ENCODE results near the gene PDIK1L. TPM values are rescaled to one million over a fixed set of nuclear protein-coding genes. Genes with fewer than 3 reads are reported as not detected.

Gene PDIK1L
- total RNA-seq, 1 donor from 2014 or later: 8.2 TPM

DNA sequence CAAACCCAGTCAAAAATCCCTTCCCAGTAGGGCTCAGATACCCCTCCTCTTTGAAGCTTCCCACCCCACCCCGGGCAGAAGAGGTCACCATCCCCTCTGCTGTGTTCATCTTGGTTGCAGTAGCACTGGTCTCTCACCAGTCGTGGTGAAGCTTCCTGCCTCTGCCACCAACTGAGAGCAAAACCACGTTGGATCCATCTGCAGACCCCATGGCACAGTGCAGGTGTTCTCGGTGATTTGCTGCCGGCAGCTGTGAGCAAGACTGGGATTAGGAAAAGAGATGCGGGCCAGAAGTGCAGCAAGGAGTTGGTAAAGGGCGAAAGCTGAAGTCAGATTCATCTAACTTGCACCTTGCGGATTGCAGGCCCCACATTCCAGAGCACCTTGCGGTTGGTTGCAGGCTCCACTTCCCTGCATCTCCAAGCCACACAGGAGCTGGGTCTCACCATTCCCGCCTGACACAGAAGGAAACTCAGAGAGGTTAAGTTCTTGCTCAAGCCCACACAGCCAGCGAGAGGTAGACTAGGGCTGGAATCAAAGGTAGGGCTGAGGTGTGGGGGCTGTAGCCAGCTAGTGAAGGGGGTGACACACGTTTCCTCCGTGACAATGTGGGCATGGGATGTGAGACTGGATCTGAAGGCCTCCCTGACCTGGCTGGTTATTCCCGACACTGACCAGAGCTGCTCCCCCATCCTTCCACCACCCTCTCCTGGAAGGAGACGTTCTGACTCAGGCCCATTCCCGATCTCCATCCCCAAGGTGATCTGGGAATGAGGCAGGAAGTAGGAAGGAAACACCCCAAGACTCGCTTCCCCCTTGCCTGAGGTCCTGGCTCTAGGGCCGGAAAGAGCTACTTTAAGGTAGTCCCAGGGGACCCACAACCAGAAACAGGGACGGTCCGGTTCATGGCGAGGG is 44.0 kb downstream of the PDIK1L start:
- peak; percentile 22 for ATAC-seq

DNA sequence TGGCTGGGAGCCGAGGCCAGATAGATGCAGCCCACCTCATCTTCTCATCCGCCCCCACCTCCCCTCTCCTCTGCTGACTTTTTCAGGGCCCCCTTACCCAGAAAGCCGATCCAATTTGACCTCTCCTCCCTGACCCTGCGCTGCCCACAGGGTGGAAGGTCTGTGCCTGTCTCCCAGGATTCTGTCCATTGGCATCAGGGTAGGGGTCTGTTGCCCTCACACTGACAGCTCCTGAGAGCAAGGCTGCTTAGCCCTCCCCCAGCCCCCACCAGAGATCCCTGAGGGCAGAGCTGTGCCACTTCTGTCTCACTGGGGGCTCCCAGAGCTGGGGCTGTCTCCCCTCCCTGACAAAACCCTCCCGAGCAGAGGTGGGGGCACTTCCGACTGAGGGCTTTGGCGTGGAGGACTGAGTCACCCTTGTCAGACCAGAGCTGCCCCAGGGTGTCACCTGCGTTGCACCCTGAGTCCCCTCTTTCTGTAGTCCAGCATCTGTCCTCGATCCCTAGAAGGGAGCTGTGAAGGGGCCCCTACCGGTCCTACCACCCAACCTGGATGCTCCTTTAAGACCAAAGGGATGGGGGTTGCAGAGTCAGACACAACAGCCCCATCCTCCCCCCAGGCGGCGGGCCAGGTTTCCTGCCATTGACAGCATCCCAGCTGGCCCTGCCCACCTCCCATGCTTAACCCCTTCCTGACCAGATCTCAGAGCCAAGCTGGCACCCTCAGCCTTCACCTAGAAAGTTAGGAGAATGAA is 44.8 kb downstream of the PDIK1L start:
- ATAC-seq: no peak

DNA sequence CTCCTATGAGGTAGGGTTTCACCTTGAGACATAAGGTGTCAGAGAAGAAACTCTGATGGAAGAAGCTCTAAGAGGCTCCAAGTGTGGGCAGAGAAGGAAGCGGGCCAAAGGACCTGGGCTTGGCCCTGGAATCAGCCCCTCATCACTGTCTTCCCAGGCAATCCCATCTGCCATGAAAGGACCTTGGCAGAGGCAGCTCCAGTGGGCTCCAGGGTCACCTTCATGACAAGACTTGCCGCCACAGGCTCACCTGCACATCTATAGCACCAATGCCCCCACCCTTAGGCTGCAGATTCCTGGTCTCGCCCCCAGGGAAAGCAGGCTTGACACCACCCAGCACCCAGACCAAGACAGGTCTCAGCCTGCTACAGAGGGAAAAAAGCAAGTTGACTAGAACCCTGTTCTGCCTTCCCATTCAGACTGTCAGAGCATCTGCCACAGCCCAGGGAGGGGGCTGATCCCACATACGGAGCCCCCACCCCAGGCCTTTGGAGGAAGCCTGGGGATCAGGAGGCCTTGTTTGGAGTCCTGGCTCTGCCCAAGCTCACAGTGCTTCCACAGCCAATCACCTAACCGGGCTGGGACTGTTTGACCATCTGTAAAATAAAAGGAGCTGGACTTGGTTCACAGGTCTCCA is 46.8 kb downstream of the PDIK1L start:
- ATAC-seq: no peak

DNA sequence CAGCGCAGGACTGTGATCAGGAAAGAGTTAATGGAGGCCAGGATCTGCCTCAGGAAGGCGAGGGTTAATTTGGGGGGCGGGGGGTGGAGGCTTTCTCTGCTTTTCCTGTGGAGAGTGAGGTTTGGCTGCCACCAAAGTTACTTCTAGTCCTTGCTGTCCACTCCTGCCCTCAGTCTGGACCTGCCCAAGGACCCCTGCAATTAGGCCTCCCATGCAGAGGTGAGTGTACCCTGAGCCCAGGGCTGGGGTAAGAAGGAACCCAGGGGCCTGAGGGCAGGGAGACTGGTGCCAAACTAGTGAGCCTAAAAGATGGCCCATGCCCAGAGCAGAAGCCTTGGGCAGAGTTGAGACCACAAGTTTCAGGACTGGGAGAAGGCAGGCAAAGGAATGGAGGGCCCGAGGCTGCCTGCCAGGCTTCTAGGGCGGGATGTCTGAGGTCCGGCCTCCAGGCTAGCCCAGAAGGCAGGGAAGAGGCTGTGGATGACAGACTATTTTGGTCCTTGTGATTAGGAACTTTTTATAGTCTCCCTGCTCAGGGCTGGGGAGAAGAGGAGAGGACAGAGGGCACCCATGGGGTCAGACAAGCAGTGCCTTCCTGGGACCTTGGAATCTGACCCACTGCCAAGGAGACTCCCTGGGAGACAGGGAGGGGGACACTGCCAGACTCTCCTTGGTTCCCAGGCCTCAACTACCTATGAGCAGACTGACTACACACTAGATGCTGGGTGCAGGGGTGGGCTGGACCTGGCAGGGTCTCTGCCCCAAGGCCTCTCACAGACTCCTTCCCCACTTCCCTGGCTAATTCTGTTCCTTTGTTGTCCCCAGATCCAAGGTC is 47.5 kb downstream of the PDIK1L start, which contains the start of gene FAM110D:
TSS of gene FAM110D (plus strand) at position 172 of the 835 bp plus-strand sequence. CDS start 2,213 bp downstream, outside the sequence.
- ATAC-seq: no peak

DNA sequence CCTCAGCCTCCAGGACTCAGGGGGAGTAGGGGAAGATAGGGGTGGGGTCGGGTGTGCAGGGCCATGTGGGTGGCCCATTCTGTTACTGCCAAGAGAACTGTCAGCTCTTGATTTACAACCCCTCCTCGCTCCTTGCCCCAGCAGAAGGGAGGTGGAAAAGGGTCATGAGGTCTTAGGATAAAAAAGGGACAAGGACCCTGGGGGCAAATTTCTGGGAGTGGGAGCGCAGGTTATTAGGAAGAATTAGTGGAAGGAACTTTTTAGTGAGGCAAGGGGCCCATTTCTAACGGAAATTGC is 48.1 kb downstream of the PDIK1L start:
- no peak for ATAC-seq

DNA sequence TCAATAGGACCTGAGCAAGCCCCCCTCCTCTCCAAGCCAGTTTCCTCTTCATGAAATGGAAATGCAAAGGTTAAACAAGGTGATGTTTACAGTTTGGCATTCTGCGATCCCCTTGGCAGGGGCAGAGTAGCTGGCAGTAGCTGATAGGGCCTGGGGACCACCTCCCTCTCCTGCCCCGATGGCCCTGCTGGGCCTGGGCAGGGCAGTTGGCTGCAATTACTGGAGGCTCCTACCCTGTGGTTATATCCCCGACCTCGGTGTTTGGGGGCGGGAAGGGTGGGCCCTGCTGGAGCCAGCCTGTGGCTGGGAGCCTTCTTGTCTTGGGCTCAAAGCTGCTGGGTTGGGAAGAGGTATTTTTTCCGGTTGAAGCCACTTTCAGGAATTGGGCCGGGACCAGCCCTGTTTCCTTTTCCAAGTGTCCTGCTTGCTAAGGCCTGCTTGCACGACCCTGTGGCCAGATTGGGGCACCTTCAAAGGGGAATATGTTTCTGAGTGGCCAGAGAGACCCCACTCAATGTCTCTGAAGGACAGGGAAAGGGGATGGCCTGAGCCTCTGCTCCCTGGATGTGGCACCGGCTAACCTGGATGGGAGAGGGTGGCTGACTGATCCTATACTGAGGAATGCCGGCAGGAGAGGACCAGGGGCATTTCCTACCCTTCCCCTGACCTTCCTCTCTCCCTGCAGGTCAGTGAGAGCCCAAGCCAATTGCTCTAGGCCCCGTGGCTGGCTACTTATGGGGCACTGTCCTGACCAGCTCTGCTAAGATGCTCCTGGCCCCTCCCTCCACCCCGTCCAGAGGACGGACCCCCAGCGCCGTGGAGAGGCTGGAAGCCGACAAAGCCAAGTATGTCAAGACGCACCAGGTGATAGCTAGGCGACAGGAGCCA is 49.1 kb downstream of the PDIK1L start:
- no peak for ATAC-seq

DNA sequence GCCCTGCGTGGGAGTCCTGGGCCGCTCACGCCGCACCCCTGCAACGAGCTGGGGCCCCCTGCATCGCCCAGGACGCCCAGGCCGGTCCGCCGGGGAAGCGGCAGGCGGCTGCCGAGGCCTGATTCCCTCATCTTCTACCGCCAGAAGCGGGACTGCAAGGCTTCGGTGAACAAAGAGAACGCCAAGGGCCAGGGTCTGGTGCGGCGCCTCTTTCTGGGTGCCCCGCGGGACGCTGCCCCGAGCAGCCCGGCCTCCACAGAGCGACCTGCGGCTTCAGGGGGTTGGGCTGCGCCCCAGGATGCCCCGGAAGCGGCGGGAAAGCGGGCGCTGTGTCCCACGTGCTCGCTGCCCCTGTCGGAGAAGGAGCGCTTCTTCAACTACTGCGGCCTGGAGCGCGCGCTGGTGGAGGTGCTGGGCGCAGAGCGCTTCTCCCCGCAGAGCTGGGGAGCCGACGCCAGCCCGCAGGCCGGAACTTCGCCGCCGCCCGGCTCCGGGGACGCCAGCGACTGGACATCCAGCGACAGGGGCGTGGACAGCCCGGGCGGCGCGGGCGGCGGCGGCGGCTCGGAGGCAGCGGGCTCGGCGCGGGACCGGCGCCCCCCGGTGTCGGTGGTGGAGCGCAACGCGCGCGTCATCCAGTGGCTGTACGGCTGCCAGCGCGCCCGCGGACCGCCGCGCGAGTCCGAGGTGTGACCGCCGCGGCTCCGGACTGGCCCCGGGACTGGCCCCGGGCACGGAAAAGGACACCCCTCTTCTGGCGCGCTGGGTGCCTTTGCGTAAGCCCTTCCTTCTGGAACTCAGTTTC is 50.0 kb downstream of the PDIK1L start:
- peak; percentile 36 for ATAC-seq

DNA sequence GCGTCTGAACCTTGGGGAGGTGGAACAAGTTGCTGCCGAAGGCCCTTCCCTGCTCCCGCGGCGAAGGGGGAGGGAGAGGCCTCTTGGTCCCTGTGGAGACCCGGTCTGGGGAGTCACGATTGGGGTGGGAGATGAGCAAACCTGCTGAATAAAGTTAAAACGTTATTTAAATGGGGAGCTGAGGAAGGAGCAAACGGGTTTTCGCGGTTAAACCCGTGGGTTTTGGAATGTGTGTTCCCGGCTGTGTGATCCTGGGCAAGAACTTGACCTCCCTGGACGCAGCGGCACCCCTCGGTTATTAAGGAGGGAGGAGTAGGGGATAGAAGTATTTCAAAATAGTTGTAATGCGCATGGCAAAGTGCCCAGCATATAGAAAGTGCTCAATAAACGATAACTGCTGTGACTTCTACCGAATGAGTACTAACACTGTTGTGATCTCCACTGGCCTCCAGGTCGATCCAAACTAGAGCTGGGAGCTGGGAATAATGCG is 50.6 kb downstream of the PDIK1L start:
- ATAC-seq: no peak

DNA sequence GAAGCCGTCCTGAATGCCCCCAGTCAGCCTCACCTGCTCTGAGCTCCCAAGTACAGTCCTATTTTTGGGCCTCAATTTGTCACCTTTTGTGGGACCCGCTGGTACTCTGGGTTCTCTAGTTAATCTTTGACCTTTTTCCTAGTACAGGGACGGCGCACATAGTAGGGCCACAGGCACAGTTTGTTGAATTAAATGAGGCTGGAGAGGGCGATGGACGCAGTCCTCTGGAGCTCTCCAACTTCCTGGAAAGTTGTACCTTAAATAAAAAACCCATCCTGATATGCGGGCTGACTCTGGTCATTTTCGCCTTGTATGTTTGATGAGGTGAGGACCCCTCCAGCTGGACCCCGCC is 52.0 kb downstream of the PDIK1L start:
- ATAC-seq: no peak

DNA sequence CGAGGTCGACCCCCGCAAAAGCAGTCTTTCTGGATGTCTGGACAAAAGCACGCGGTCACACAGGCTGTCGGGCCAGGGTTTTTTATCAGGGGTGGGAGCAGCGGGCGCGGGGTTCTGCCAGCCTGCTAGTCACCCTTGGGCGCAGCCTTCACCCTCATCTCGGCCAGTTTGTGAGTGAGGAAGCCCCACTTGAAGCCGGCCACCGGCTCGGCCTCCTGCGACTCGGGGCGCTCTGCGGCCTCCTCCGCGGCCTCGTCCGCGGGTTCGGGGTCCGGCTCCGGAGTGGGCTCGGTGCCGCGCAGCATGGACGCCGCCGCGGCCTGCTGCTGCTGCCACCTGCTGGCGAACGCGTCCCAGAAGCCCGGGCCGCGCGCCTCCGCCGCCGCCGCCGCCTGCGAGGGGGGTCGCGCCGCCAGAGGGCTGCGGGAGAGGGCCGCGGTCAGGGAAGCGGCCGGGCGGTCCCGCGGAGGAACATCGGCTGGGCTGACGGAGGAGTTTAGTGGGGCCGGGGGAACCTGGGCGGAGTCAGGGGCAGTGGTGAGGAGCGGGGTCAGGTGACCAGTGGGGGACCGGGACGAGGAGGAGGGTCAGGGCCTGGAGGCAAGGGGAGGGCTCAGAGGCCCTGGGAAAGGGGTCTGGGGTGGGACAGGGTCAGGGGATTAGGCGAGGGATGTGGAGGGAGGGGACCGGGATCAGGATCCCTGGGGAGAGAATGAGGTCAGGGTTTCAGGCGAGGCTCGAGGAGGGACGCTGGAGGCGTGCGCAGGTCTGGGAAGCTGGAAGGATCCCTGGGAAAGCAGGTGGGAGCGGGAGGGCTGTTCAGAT is 52.6 kb downstream of the PDIK1L start:
- peak; percentile 34 for ATAC-seq

DNA sequence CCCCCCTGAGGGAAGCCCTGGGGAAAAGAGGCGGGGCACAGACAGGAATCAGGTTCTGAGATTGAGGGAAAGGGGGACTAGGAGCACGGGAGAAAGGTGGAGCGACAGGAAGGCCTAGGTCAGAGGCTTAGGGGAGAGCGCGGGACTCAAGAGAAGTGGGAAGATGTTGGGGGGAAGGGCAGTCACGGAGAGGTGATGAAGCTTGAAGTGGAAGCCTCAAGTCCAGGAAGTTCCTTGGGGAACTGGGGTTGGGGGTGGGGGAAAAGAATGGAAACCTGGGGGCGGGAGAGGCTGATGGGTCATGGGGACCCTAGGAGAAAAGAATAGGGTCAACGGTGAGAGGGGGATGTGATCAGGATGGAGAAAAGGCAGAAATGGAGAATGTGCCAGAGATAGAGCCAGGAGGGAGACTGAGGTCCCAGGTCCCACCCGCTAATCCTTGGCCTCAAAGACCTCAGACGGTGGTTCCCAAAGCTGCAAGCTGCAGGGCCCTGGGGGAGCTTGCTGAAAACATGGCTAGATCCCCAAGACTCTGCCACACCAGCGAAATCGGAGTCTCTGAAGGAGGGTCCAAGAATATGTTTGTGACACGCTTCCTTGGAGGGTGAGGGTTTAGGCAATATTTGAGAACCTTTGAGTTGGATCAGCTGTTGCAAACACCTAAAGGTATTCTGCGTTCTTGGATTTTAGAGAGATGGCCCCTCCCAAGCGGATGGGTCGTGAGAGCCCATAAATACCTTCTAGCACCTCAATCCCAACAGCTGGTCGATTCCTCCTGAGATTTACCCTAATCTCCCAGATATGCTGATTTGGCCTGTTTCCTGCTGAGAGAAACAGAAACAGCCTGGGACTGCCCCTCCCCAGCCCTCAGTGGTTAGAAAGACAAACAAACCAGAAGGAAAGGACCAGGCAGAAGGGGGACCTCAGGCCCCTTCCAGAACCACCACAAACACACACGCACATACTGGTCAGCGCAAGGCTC is 53.5 kb downstream of the PDIK1L start:
- no peak for ATAC-seq

DNA sequence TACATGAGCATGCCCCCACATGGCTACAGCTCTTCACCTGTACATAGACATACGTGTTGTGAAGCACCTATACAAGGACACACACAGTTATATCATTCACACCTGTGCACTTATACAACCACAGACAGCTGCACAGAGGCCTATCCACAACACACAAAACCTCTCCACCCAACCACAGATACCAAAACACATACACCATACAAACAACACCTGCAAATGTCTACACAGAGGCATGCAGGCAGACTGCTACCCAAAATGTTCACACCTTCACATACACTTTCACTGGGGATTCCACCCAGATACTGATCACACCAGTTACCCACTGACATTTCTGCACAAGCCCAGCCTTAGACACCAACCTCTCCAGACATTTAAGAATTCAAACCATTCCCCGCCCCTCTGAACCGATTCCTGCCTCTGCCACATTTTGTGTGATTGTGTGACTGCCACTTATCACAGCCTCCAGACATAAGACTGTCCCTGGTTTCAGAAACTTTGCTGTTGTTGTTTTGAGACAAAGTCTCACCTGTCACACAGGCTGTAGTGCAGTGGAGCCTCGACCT is 55.2 kb downstream of the PDIK1L start:
- ATAC-seq: no peak

DNA sequence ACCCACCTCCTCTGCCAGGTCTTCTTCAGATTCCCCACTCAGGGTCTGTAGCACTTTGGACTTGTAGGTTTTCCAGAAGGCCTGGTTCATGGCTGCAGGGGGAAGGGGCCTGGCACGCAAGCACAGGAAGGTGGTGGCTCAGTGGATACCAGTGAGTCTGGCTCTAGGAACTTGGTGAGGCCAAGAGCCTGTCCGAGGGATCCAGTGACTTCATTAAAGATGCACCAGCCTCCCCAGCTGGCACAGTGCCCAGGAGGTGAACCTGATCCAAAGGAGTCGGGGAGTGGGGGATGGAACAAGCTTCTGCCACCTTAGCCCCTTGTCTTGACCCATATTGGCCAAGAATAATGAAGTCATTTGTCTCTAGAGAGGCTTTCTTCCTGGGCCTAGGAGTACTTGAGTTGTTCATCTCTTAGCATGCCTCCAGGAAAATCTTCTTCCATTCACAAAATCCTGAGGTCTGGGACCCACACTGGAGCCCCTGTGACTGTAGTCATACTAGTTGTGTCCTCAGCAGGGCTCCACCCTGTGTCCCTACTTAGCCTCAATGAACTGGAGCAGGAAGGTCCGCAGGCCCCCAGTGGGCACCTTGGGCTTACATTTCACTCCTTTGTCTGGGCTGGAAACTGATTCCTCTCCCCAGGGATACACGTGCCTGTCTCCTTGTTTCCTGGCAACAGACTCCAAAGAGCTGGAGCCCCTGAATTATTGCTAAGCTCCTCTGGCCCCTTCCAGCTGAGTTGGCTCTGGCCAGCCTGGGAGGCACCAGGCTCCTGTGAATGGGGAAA is 57.0 kb downstream of the PDIK1L start, which contains the start of gene C1orf232:
TSS of gene C1orf232 (minus strand) at position 554 of the 788 bp plus-strand sequence. CDS start at position 90, 464 bp downstream.
- ATAC-seq: no peak

DNA sequence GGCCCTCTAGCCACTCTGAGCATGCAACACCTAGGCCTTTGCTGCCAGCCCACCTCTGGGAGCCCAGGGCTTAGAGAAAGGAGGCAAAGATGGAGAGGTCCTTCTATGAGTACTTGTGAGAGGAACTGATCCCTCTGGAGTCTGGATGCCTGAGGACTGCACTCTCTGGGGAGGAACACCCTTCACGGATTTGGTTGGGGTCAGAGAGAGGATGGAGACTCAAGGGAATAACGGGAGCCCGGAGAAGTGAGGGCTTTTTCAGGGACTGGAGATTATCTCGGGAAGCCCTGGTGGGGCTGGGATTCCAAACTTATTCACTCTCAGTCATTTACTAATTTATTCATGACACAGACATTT is 57.6 kb downstream of the PDIK1L start:
- no peak for ATAC-seq

DNA sequence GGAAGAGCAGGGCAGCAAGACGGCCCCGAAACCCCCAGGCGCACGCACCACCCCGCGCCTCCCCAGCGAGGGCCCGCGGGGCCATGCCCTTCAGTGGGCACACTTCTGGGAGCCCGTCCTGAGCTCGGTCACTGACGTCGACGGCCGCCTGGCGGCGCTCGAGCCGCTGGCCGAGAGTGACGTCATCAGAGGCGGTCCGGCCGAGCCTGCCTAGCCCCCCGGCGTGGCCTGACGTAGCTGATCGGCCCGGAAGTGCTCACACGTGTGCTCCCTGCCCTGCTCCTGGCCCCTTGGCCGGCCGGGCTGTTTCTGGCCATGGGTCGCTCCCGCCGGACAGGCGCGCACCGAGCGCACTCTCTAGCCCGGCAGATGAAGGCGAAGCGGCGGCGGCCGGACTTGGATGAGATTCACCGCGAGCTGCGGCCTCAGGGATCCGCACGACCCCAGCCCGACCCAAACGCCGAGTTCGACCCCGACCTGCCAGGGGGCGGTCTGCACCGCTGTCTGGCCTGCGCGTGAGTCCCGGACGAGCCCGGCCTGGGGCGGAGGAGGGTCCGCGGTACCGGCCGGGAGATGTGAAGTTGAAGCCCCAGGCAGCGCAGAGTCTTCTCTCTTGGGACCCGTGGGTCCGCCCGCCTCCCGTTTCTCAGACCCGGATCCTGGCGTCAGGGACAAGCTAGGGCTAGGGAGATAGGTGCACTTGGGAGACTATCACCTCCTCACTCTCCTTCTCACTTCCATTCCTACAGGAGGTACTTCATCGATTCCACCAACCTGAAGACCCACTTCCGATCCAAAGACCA is 58.2 kb downstream of the PDIK1L start, which contains the start of gene ZNF593:
TSS of gene ZNF593 (plus strand) at position 240 of the 803 bp plus-strand sequence. CDS start at position 316, 76 bp downstream.
- ATAC-seq: peak; percentile 93

DNA sequence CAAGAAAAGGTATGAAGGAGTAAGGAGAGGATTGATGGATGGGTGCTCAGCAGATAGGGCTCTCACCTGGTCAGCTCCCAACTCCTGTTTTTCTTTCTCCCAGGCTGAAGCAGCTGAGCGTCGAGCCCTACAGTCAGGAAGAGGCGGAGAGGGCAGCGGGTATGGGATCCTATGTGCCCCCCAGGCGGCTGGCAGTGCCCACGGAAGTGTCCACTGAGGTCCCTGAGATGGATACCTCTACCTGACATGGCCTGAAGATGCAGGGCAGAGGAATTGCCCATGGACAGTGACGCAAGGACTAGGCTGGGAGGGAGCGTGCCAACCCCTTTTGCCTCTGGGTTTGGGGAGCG is 58.8 kb downstream of the PDIK1L start:
- ATAC-seq: peak; percentile 6
